OCI-LY1 (cell line): Measurements from ENCODE around the gene PSME4.

Source experiments
- CTCF ChIP-seq: fragments of 200-600 bp; sonication (generic), shearing (Covaris generic); IDR thresholded peaks from 2 replicates; pipeline ENCODE4 v1.5.1; 2017; ENCODE audit warnings: mild to moderate bottlenecking, antibody characterized with exemption, low read length, moderate library complexity, mixed read lengths
- EZH2 ChIP-seq: fragments of 200-600 bp; sonication (generic), shearing (Covaris generic); IDR thresholded peaks from 2 replicates; pipeline ENCODE4 v1.8.0; 2017; ENCODE audit warnings: borderline replicate concordance, mixed run types, mild to moderate bottlenecking, antibody characterized with exemption, low read length, moderate library complexity, mixed read lengths

GRCh38 chr2:53958443-53958842 lies 12.3 kb downstream of the PSME4 start:
- TF ChIP-seq CTCF (no peak), EZH2 (no peak)
